Measurements from ENCODE around the gene FBXO48. TPM values are rescaled to one million over a fixed set of nuclear protein-coding genes. Genes with fewer than 3 reads are reported as not detected.
A peak's percentile ranks its signal among the peaks of the same experiment; 100 is the strongest.

Gene FBXO48, protein sequence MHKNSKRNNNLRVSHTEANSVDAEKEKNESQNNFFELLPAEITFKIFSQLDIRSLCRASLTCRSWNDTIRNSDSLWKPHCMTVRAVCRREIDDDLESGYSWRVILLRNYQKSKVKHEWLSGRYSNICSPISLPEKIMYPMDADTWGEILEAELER
- total RNA-seq (2014; rRNA removed; shearing (Covaris generic)), result 1.1 and 1.3 TPM in 2 replicates
- 0.96 and 1.3 TPM in 2 replicates for polyA plus RNA-seq (2016; fragmentation: Nextera tagmentation; extraction: Ambion mirVana)
- long read RNA-seq, full-length matches to known transcripts, result 1 of 2 reads
- long read RNA-seq, partial matches to known transcripts, result 1 of 2 reads
- long read RNA-seq, other reads (novel, unspliced or antisense), result 0 of 2 reads

GRCh38 chr2:68467077-68467960, at the start of gene FBXO48, which contains the start of gene APLF:
FBXO48 (minus strand) TSS chr2:68467294; CDS start chr2:68465145, 2,149 bp downstream.
APLF (plus strand) TSS chr2:68467585; CDS start chr2:68467732, 147 bp downstream.
- Histone ChIP-seq H3K4me3 (peak within 1 kb of the TSS; percentile 90), H3K79me2 (replicated peaks; ENCODE audit: insufficient read depth) (peaks cover 31% of the 10 kb centered on the region), H3K4me1 (ENCODE audit: insufficient read depth) (peaks cover 9% of the 10 kb centered on the region; the same call in 1 of the 2 replicates), H3K4me2 (peak within 1 kb of the TSS; percentile 87), H3K9me2 (ENCODE audit: insufficient read depth) (no peaks in the 10 kb centered on the region), H4K20me1 (replicated peaks; ENCODE audit: insufficient read depth) (no peaks in the 10 kb centered on the region; the same call in 1 of the 2 replicates), H3K36me3 (ENCODE audit: insufficient read depth) (no peaks in the 10 kb centered on the region), H3K27ac (ENCODE audit: low read depth) (peak within 1 kb of the TSS; percentile 41), H3K27me3 (ENCODE audit: insufficient read depth) (no peaks in the 10 kb centered on the region), H2AFZ (peak within 1 kb of the TSS; percentile 93), H3F3A (replicated peaks; ENCODE audit: low read depth) (no peaks in the 10 kb centered on the region)
- no peaks in the 10 kb centered on the region for H3K9me3 Mint-ChIP-seq
- no peaks in the 10 kb centered on the region for H3K36me3 Mint-ChIP-seq (ENCODE audit: low read depth)
- H3K27ac Mint-ChIP-seq, result peak within 1 kb of the TSS; percentile 95
- H3K4me1 Mint-ChIP-seq, result peaks cover 11% of the 10 kb centered on the region; the same call in 2 of the 3 replicates
- H3K27me3 Mint-ChIP-seq (ENCODE audit: insufficient read depth, low read depth, poor library complexity), result no peaks in the 10 kb centered on the region
- H3K4me3 Mint-ChIP-seq, result peak within 1 kb of the TSS; percentile 99
- ATAC-seq, result peak; percentile 96
- DNase-seq (ENCODE audit: low spot score), result peak; percentile 99
- peak; percentile 90; the same call in 1 of the 2 replicates for TF ChIP-seq ETS1 (IDR thresholded peaks at IDR 0.05)
- no peak for TF ChIP-seq ZNF331 (CRISPR knock-in tag; IDR thresholded peaks at IDR 0.05; ENCODE audit: low read depth)
- TF ChIP-seq STAT1 (IDR thresholded peaks at IDR 0.05; ENCODE audit: unreplicated experiment), result no peak
- TF ChIP-seq EZH2phosphoT487 (IDR thresholded peaks at IDR 0.05; ENCODE audit: unreplicated experiment), result no peak
- TF ChIP-seq JUNB (IDR thresholded peaks at IDR 0.05; ENCODE audit: unreplicated experiment), result no peak
- TF ChIP-seq POLR2AphosphoS5 (IDR thresholded peaks at IDR 0.05; ENCODE audit: low read depth), result peak; percentile 79
- TF ChIP-seq CREB1 (CRISPR knock-in tag; IDR thresholded peaks at IDR 0.05; ENCODE audit: low read depth), result peak; percentile 80
- TF ChIP-seq NANOG (IDR thresholded peaks at IDR 0.05; ENCODE audit: borderline replicate concordance), result no peak

DNA sequence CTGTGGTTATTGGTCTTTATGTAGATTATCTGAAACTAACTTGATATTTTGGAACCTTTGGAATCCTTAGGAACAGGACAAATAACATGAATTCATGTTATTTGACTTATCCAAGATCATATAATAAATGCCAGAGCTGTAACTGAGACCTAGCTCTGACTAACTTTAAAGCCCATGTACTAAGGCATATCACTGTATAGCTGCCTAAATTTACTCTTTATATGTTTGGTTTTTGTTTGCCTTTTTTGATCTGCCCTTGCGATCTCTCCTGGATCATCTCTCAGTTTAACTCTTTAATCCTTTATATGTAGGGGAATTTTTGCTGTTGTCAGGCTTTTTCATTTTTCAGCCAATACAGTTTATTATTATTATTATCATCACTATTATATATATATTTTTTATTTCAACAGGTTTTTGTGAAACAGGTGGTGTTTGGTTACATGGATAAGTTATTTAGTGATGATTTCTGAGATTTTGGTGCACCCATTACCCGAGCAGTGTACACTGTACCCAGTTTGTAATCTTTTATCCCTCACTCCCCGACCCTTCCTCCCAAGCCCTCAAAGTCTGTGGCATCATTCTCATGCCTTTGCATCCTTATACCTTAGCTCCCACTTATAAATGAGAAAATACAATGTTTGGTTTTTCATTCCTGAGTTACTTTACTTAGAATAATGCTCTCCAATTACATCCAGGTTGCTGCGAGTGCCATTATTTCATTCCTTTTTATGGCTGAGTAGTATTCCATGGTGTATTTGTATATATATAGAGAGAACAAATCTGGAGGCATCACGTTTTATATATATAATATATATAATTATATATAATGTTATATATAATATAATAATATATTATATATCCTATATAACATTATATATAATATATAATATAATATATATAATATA, 49.2 kb upstream of the FBXO48 start:
- Mint-ChIP-seq H3K4me1 (no peaks in the 10 kb centered on the region), H3K4me3 (no peak overlapping the region), H3K9me3 (no peaks in the 10 kb centered on the region), H3K36me3 (ENCODE audit: low read depth) (no peaks in the 10 kb centered on the region), H3K27me3 (ENCODE audit: insufficient read depth, low read depth, poor library complexity) (peaks cover 1% of the 10 kb centered on the region), H3K27ac (no peak overlapping the region)
- Histone ChIP-seq H3K4me3 (no peak overlapping the region), H3F3A (replicated peaks; ENCODE audit: low read depth) (no peaks in the 10 kb centered on the region), H3K27ac (ENCODE audit: low read depth) (no peak overlapping the region), H3K4me2 (no peak overlapping the region), H3K27me3 (ENCODE audit: insufficient read depth) (no peaks in the 10 kb centered on the region), H3K9me2 (ENCODE audit: insufficient read depth) (no peaks in the 10 kb centered on the region), H3K4me1 (ENCODE audit: insufficient read depth) (no peaks in the 10 kb centered on the region), H2AFZ (no peak overlapping the region), H3K79me2 (replicated peaks; ENCODE audit: insufficient read depth) (no peaks in the 10 kb centered on the region), H3K36me3 (ENCODE audit: insufficient read depth) (no peaks in the 10 kb centered on the region), H4K20me1 (replicated peaks; ENCODE audit: insufficient read depth) (no peaks in the 10 kb centered on the region)
- ATAC-seq (no peak), DNase-seq (ENCODE audit: low spot score) (no peak)
- no peak for TF ChIP-seq ZNF114 (CRISPR knock-in tag; IDR thresholded peaks at IDR 0.05)
- TF ChIP-seq ETS1 (IDR thresholded peaks at IDR 0.05), result no peak
- TF ChIP-seq ZNF331 (CRISPR knock-in tag; IDR thresholded peaks at IDR 0.05; ENCODE audit: low read depth), result no peak
- no peak for TF ChIP-seq JUNB (IDR thresholded peaks at IDR 0.05; ENCODE audit: unreplicated experiment)
- TF ChIP-seq, protein P1, sequence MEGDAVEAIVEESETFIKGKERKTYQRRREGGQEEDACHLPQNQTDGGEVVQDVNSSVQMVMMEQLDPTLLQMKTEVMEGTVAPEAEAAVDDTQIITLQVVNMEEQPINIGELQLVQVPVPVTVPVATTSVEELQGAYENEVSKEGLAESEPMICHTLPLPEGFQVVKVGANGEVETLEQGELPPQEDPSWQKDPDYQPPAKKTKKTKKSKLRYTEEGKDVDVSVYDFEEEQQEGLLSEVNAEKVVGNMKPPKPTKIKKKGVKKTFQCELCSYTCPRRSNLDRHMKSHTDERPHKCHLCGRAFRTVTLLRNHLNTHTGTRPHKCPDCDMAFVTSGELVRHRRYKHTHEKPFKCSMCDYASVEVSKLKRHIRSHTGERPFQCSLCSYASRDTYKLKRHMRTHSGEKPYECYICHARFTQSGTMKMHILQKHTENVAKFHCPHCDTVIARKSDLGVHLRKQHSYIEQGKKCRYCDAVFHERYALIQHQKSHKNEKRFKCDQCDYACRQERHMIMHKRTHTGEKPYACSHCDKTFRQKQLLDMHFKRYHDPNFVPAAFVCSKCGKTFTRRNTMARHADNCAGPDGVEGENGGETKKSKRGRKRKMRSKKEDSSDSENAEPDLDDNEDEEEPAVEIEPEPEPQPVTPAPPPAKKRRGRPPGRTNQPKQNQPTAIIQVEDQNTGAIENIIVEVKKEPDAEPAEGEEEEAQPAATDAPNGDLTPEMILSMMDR (conservative IDR thresholded peaks at IDR 0.05; ENCODE audit: low read depth in 2 of 2), result no peak
